ENCODE data around the gene MANBA. TPM values are rescaled to one million over a fixed set of nuclear protein-coding genes. Genes with fewer than 3 reads are reported as not detected.

Gene MANBA
- total RNA-seq, 1 donor from 2014 or later = 48.9 TPM

- no peaks in the 10 kb centered on the region for H3K27me3 Mint-ChIP-seq
- no peak overlapping the region for H3K27ac Mint-ChIP-seq
- no peak overlapping the region for H3K4me3 Mint-ChIP-seq (ENCODE audit: low read depth)
- peaks cover 43% of the 10 kb centered on the region for H3K4me1 Mint-ChIP-seq (ENCODE audit: low read depth)
- peaks cover 24% of the 10 kb centered on the region for H3K9me3 Mint-ChIP-seq (ENCODE audit: low read depth)
- H3K36me3 Mint-ChIP-seq (ENCODE audit: insufficient read depth) = peaks cover 27% of the 10 kb centered on the region
- DNase-seq (ENCODE audit: low spot score, unreplicated experiment) = no peak
- TF ChIP-seq CTCF (IDR thresholded peaks at IDR 0.05; ENCODE audit: unreplicated experiment) = no peak
These were observed 23.9 kb downstream of the MANBA start for GRCh38 chr4:102736636-102737549.

GRCh38 chr4:102735582-102735981, 25.2 kb downstream of the MANBA start:
- H3K9me3 Mint-ChIP-seq (ENCODE audit: low read depth) = peaks cover 16% of the 10 kb centered on the region
- no peak for DNase-seq (ENCODE audit: low spot score, unreplicated experiment)
- peak overlapping the region; percentile 2 for H3K4me3 Mint-ChIP-seq (ENCODE audit: low read depth)
- no peak for TF ChIP-seq CTCF (IDR thresholded peaks at IDR 0.05; ENCODE audit: unreplicated experiment)
- H3K27ac Mint-ChIP-seq = no peak overlapping the region
- H3K36me3 Mint-ChIP-seq (ENCODE audit: insufficient read depth) = peaks cover 24% of the 10 kb centered on the region
- no peaks in the 10 kb centered on the region for H3K27me3 Mint-ChIP-seq
- H3K4me1 Mint-ChIP-seq (ENCODE audit: low read depth) = peaks cover 46% of the 10 kb centered on the region

GRCh38 chr4:102734591-102735385, 26.0 kb downstream of the MANBA start:
- H3K9me3 Mint-ChIP-seq (ENCODE audit: low read depth) = peaks cover 12% of the 10 kb centered on the region
- no peak for TF ChIP-seq CTCF (IDR thresholded peaks at IDR 0.05; ENCODE audit: unreplicated experiment)
- H3K4me1 Mint-ChIP-seq (ENCODE audit: low read depth) = peaks cover 47% of the 10 kb centered on the region
- no peaks in the 10 kb centered on the region for H3K27me3 Mint-ChIP-seq
- peaks cover 19% of the 10 kb centered on the region for H3K36me3 Mint-ChIP-seq (ENCODE audit: insufficient read depth)
- peak overlapping the region; percentile 1 for H3K4me3 Mint-ChIP-seq (ENCODE audit: low read depth)
- DNase-seq (ENCODE audit: low spot score, unreplicated experiment) = no peak
- peak overlapping the region; percentile 57 for H3K27ac Mint-ChIP-seq

- Mint-ChIP-seq H3K36me3 (ENCODE audit: insufficient read depth) (peaks cover 20% of the 10 kb centered on the region), H3K27me3 (no peaks in the 10 kb centered on the region), H3K27ac (peak overlapping the region; percentile 57), H3K4me1 (ENCODE audit: low read depth) (peaks cover 47% of the 10 kb centered on the region), H3K4me3 (ENCODE audit: low read depth) (no peak overlapping the region), H3K9me3 (ENCODE audit: low read depth) (peaks cover 5% of the 10 kb centered on the region)
- DNase-seq (ENCODE audit: low spot score, unreplicated experiment) = no peak
- no peak for TF ChIP-seq CTCF (IDR thresholded peaks at IDR 0.05; ENCODE audit: unreplicated experiment)
These were observed 26.7 kb downstream of the MANBA start for GRCh38 chr4:102734116-102734515.

- no peak for TF ChIP-seq CTCF (IDR thresholded peaks at IDR 0.05; ENCODE audit: unreplicated experiment)
- DNase-seq (ENCODE audit: low spot score, unreplicated experiment) = no peak
- peaks cover 2% of the 10 kb centered on the region for H3K27me3 Mint-ChIP-seq
- H3K4me3 Mint-ChIP-seq (ENCODE audit: low read depth) = no peak overlapping the region
- no peak overlapping the region for H3K27ac Mint-ChIP-seq
- peaks cover 18% of the 10 kb centered on the region for H3K36me3 Mint-ChIP-seq (ENCODE audit: insufficient read depth)
- H3K9me3 Mint-ChIP-seq (ENCODE audit: low read depth) = no peaks in the 10 kb centered on the region
- peaks cover 47% of the 10 kb centered on the region for H3K4me1 Mint-ChIP-seq (ENCODE audit: low read depth)
These were observed 27.7 kb downstream of the MANBA start for GRCh38 chr4:102733084-102733483.
